HUES48 (cell line): ENCODE measurements around the gene COLGALT1.

Experiments used
- H3K27ac ChIP-seq: one replicate; pipeline ENCODE4 v1.7.0; 2013; ENCODE audit warnings: low read depth, low read length, inconsistent platforms
- H3K27me3 ChIP-seq: 2 replicates; pipeline ENCODE4 v1.6.1; 2013; ENCODE audit warnings: mild to moderate bottlenecking, low read length; ENCODE audit not compliant: control insufficient read depth, insufficient read depth
- H3K36me3 ChIP-seq: 2 replicates; pipeline ENCODE4 v1.6.1; 2013; ENCODE audit warnings: low read length; ENCODE audit not compliant: control insufficient read depth, insufficient read depth
- H3K4me1 ChIP-seq: 2 replicates; pipeline ENCODE4 v1.6.1; 2013; ENCODE audit warnings: mild to moderate bottlenecking, low read length; ENCODE audit not compliant: control insufficient read depth, insufficient read depth
- H3K4me3 ChIP-seq: 2 replicates; pipeline ENCODE4 v1.5.1; 2013; ENCODE audit warnings: mild to moderate bottlenecking, low read depth, low read length
- H3K9ac ChIP-seq: 2 replicates; pipeline ENCODE4 v1.6.1; 2013; ENCODE audit warnings: mild to moderate bottlenecking, low read depth, low read length, moderate library complexity
- H3K9me3 ChIP-seq: 2 replicates; pipeline ENCODE4 v1.6.1; 2013; ENCODE audit warnings: low read length; ENCODE audit not compliant: control insufficient read depth, insufficient read depth

COLGALT1 gene

DNA sequence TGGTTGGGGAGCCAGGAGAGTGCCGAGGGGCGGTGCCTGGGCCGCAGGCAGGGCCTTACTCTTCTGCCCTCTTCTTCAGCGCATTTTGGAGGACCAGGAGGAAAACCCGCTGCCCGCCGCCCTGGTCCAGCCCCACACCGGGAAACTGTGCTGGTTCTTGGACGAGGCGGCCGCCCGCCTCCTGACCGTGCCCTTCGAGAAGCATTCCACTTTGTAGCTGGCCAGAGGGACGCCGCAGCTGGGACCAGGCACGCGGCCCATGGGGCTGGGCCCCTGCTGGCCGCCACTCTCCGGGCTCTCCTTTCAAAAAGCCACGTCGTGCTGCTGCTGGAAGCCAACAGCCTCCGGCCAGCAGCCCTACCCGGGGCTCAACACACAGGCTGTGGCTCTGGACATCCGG is 34.6 kb upstream of the COLGALT1 start:
- H3K4me3 ChIP-seq: no peak overlapping the region
- no peaks in the 10 kb centered on the region for H3K4me1 ChIP-seq
- no peaks in the 10 kb centered on the region for H3K27me3 ChIP-seq
- H3K9me3 ChIP-seq: peaks cover 8% of the 10 kb centered on the region
- H3K9ac ChIP-seq: no peak overlapping the region
- peaks cover 27% of the 10 kb centered on the region for H3K36me3 ChIP-seq
- no peak overlapping the region for H3K27ac ChIP-seq

GRCh38 chr19:17522988-17523872 is 32.2 kb upstream of the COLGALT1 start:
- no peaks in the 10 kb centered on the region for H3K9me3 ChIP-seq
- no peak overlapping the region for H3K9ac ChIP-seq
- H3K4me3 ChIP-seq: no peak overlapping the region
- H3K27me3 ChIP-seq: no peaks in the 10 kb centered on the region
- H3K27ac ChIP-seq: no peak overlapping the region
- H3K36me3 ChIP-seq: peaks cover 10% of the 10 kb centered on the region
- H3K4me1 ChIP-seq: no peaks in the 10 kb centered on the region

DNA sequence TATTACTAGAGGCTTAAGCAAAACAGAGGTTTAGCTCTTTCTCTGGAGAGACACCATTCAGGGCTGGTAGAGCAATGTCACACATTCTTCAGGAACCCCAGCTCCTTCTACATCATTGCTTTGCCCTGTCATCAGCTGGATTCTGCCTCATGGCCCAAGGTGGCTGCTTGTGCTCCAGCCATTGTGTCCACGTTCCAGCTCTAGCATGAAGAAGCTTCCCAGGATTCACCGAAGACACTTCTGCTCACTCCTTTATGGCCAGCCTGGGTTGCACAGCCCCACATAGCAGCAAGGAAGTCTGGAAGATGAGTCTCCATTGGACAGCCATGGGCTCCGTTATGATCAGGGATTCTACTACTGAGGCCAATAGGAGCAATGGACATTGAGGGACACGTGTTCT is 30.8 kb upstream of the COLGALT1 start:
- Histone ChIP-seq H3K4me3 (no peak overlapping the region), H3K27ac (no peak overlapping the region), H3K9me3 (no peaks in the 10 kb centered on the region), H3K9ac (no peak overlapping the region), H3K36me3 (peaks cover 8% of the 10 kb centered on the region), H3K27me3 (no peaks in the 10 kb centered on the region), H3K4me1 (no peaks in the 10 kb centered on the region)

DNA sequence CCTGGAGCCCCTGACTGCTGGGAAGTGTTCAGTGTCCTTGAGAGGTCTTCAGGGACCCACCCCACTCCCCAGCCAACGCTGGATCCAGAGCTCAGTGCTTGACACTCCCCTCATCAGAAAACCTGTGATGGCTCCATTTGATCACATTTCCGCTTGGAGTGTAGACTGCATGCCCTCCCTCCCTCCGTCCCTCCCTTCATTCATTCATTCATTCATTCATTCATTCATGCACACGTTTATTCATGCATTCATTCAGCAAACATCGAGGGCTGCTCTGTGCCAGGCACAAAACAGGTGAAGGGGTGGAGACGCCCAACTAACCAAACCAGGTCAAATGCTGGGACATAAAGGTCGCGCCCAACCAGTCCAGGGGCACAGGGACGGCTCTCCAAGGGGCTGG is 30.3 kb upstream of the COLGALT1 start:
- Histone ChIP-seq H3K9me3 (no peaks in the 10 kb centered on the region), H3K4me1 (no peaks in the 10 kb centered on the region), H3K27ac (no peak overlapping the region), H3K4me3 (no peak overlapping the region), H3K36me3 (peaks cover 6% of the 10 kb centered on the region), H3K9ac (no peak overlapping the region), H3K27me3 (no peaks in the 10 kb centered on the region)

GRCh38 chr19:17526922-17527321 is 28.5 kb upstream of the COLGALT1 start:
- no peak overlapping the region for H3K9ac ChIP-seq
- H3K4me1 ChIP-seq: peaks cover 5% of the 10 kb centered on the region
- no peaks in the 10 kb centered on the region for H3K36me3 ChIP-seq
- no peaks in the 10 kb centered on the region for H3K27me3 ChIP-seq
- no peak overlapping the region for H3K27ac ChIP-seq
- H3K9me3 ChIP-seq: no peaks in the 10 kb centered on the region
- no peak overlapping the region for H3K4me3 ChIP-seq

GRCh38 chr19:17527326-17527725 is 28.1 kb upstream of the COLGALT1 start:
- Histone ChIP-seq H3K4me3 (no peak overlapping the region), H3K27ac (no peak overlapping the region), H3K4me1 (peaks cover 5% of the 10 kb centered on the region), H3K9ac (no peak overlapping the region), H3K9me3 (no peaks in the 10 kb centered on the region), H3K36me3 (no peaks in the 10 kb centered on the region), H3K27me3 (no peaks in the 10 kb centered on the region)

GRCh38 chr19:17528610-17529009 is 26.8 kb upstream of the COLGALT1 start:
- no peak overlapping the region for H3K27ac ChIP-seq
- H3K36me3 ChIP-seq: no peaks in the 10 kb centered on the region
- no peak overlapping the region for H3K9ac ChIP-seq
- H3K4me3 ChIP-seq: no peak overlapping the region
- H3K9me3 ChIP-seq: no peaks in the 10 kb centered on the region
- H3K27me3 ChIP-seq: no peaks in the 10 kb centered on the region
- peaks cover 5% of the 10 kb centered on the region for H3K4me1 ChIP-seq

DNA sequence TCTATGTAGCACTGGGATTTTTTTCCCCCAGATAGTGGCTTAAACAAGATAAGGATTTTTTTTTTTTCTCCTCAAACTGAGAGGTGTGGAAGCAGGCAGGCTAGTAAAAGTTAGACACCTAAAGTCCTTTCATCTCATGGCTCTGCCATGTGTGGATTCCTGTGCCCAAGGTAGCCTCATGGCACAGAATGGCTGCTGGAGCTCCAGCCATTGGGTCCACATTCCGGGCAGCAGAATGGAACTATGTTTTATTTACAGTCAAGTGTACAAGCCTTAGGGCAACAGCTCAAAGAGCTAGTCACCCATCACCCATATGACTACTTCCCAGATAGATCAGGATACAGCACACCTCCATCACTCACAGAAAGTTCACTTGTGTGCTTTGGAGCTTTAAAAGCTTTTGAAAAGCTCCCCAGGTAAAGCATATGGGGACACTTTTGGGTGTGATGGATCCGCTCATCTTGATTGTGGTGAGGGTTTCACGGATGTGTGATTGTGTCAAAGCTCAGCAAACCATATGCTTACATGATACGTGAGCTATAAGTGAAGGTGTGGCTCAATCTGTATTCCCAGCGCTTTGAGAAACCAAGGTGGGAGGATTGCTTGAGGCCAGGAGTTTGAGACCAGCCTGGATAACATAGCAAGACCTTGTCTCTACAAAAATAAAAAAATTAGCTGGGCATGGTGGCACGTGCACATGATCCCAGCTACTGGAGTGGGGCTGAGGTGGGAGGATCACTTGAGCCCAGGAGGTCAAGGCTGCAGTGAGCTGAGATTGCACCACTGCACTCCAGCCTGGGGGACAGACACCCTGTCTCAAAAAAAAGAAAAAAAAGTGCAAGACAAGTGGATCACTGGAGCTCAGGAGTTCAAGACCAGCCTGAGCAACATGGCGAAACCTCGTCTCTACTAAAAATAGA is 25.9 kb upstream of the COLGALT1 start:
- Histone ChIP-seq H3K27me3 (no peaks in the 10 kb centered on the region), H3K36me3 (no peaks in the 10 kb centered on the region), H3K4me3 (no peak overlapping the region), H3K27ac (no peak overlapping the region), H3K9ac (no peak overlapping the region), H3K9me3 (no peaks in the 10 kb centered on the region), H3K4me1 (peaks cover 5% of the 10 kb centered on the region)

DNA sequence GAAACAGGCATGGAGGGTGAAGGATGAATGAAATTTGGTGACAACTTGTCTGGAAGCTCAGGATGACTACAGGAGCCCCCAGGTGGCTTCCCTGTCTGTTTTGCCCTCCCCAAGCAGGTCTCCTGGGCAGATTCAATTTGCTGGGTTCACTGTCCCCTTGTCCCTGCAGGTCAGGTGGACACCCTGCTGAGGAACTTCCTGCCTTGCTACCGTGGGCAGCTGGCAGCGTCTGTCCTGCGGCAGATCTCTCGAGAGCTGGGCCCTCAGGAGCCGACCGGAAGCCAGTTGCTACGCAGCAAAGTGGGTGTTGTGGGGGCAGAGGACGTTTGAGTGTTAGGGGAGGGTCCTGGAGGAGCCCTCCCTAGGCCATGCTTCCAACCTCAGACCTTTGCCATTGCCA is 24.9 kb upstream of the COLGALT1 start:
- Histone ChIP-seq H3K4me3 (no peak overlapping the region), H3K36me3 (no peaks in the 10 kb centered on the region), H3K27me3 (no peaks in the 10 kb centered on the region), H3K27ac (peak overlapping the region; percentile 75), H3K9me3 (no peaks in the 10 kb centered on the region), H3K4me1 (peaks cover 5% of the 10 kb centered on the region), H3K9ac (no peak overlapping the region)

DNA sequence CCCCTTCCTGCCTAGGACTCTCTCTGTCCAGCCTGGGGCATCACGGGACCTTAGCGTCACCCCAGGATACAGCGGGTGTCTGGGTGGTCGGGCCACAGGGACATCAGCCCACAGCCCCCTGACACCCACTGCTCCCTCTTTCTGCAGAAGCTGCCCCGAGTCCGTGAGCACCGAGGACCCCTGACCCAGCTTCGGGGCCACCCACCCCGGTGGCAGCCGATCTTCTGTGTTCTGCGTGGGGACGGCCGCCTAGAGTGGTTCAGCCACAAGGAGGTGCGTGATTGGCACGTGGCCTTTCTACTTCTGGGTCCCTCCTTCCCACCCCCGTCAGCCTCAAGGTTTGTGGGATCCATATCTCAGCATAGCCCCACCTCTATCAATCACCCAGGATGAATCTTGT is 23.3 kb upstream of the COLGALT1 start:
- Histone ChIP-seq H3K27ac (no peak overlapping the region), H3K9ac (no peak overlapping the region), H3K36me3 (no peaks in the 10 kb centered on the region), H3K4me1 (peaks cover 5% of the 10 kb centered on the region), H3K27me3 (no peaks in the 10 kb centered on the region), H3K9me3 (no peaks in the 10 kb centered on the region), H3K4me3 (no peak overlapping the region)

DNA sequence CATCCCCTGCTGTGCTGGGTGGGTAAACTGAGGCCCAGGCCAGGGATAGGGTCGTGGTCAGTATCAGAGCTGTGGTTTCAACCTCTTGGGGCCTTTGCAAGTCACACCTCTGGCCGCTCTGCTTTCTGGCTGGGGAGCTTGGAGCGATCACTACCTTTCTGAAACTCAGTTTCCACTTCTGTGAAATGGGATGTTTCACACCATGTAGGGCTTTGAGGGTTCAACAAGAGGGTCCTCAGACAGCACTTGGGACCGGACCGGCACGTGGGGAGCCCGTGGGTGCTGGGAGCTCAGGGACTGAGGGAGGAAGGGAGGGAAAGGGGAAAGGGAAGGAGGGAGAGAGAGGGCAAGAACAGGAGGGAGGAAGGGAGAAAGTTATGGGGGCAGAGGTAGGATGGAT is 22.9 kb upstream of the COLGALT1 start:
- no peak overlapping the region for H3K9ac ChIP-seq
- no peaks in the 10 kb centered on the region for H3K27me3 ChIP-seq
- H3K4me1 ChIP-seq: peaks cover 5% of the 10 kb centered on the region
- no peak overlapping the region for H3K27ac ChIP-seq
- H3K4me3 ChIP-seq: no peak overlapping the region
- no peaks in the 10 kb centered on the region for H3K9me3 ChIP-seq
- no peaks in the 10 kb centered on the region for H3K36me3 ChIP-seq
